Glutamatergic neuron (in vitro differentiated cells): ENCODE data around the gene EPB41L5. TPM values are rescaled to one million over a fixed set of nuclear protein-coding genes. Genes with fewer than 3 reads are reported as not detected.

Source experiments
- DNase-seq: peaks from one replicate; pipeline ENCODE4 v3.0.0; 2022
- H3K27ac Mint-ChIP-seq: one replicate; pipeline ENCODE4 v1.8.0; 2020; ENCODE audit warnings: mild to moderate bottlenecking, mixed read lengths, inconsistent platforms; ENCODE audit not compliant: unreplicated experiment
- H3K27me3 Mint-ChIP-seq: one replicate; pipeline ENCODE4 v1.8.0; 2020; ENCODE audit warnings: mild to moderate bottlenecking, moderate library complexity, mixed read lengths, inconsistent platforms; ENCODE audit not compliant: unreplicated experiment
- H3K36me3 Mint-ChIP-seq: one replicate; pipeline ENCODE4 v1.8.0; 2020; ENCODE audit warnings: mild to moderate bottlenecking, mixed read lengths, inconsistent platforms; ENCODE audit not compliant: unreplicated experiment
- H3K4me1 Mint-ChIP-seq: one replicate; pipeline ENCODE4 v1.8.0; 2020; ENCODE audit warnings: mild to moderate bottlenecking, low read depth, mixed read lengths, inconsistent platforms; ENCODE audit not compliant: unreplicated experiment
- H3K4me3 Mint-ChIP-seq: one replicate; pipeline ENCODE4 v1.8.0; 2020; ENCODE audit warnings: mild to moderate bottlenecking, mixed read lengths, inconsistent platforms; ENCODE audit not compliant: unreplicated experiment
- H3K9me3 Mint-ChIP-seq: one replicate; pipeline ENCODE4 v1.8.0; 2020; ENCODE audit warnings: mild to moderate bottlenecking, moderate library complexity, mixed read lengths, inconsistent platforms; ENCODE audit not compliant: unreplicated experiment
- CTCF ChIP-seq: fragments of 200-600 bp; sonication (generic); IDR thresholded peaks from one replicate; pipeline ENCODE4 v1.5.0; 2021; ENCODE audit not compliant: partially characterized antibody, unreplicated experiment
- total RNA-seq: library from RNA; stranded (reverse); fragmentation: NEBNext Ultra II Directional; extraction: Animal tissue kit (Norgen Biotek cat#: 25700); gene quantifications from one replicate; pipeline ENCODE4 v1.2.1, GENCODE V29; 2021; ENCODE audit not compliant: unreplicated experiment

The EPB41L5 gene
- total RNA-seq, 1 donor from 2014 or later = 71.7 TPM

GRCh38 chr2:120223034-120223912, 210.4 kb downstream of the EPB41L5 start, which contains the start of gene TMEM185B:
Gene TMEM185B (minus strand): TSS chr2:120223400. CDS start chr2:120222976, 424 bp downstream.
- DNase-seq = peak; percentile 94
- Mint-ChIP-seq H3K36me3 (peaks cover 16% of the 10 kb centered on the region), H3K4me3 (peak within 1 kb of the TSS; percentile 86), H3K27me3 (peaks cover 2% of the 10 kb centered on the region), H3K27ac (peak within 1 kb of the TSS; percentile 55), H3K4me1 (peaks cover 15% of the 10 kb centered on the region), H3K9me3 (peaks cover 11% of the 10 kb centered on the region)
- peak; percentile 28 for TF ChIP-seq CTCF

DNA sequence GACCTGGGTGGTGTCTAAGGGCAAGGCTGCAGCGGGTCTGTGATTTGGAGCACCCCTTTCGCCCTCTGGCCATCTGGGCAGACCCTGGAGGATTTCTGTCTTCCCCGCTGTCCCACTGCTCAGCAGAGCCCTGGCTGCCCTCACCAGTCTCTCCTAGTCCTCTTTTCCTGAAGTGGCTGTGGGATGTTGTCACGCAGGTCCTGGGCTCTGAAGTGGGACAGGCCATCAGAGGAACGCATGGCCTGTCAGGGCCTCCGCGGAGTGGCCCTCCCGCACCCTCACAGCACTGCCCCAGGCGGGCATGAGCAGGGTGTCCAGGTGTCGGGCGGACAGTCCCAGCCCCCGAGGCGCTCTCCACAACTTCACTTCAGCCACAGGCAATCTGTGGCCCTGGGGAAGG, 211.4 kb downstream of the EPB41L5 start:
- H3K4me1 Mint-ChIP-seq = peaks cover 17% of the 10 kb centered on the region
- no peak for TF ChIP-seq CTCF
- peaks cover 13% of the 10 kb centered on the region for H3K9me3 Mint-ChIP-seq
- H3K27ac Mint-ChIP-seq = no peak overlapping the region
- DNase-seq = no peak
- H3K27me3 Mint-ChIP-seq = peaks cover 2% of the 10 kb centered on the region
- peaks cover 8% of the 10 kb centered on the region for H3K36me3 Mint-ChIP-seq
- peak overlapping the region; percentile 85 for H3K4me3 Mint-ChIP-seq

DNA sequence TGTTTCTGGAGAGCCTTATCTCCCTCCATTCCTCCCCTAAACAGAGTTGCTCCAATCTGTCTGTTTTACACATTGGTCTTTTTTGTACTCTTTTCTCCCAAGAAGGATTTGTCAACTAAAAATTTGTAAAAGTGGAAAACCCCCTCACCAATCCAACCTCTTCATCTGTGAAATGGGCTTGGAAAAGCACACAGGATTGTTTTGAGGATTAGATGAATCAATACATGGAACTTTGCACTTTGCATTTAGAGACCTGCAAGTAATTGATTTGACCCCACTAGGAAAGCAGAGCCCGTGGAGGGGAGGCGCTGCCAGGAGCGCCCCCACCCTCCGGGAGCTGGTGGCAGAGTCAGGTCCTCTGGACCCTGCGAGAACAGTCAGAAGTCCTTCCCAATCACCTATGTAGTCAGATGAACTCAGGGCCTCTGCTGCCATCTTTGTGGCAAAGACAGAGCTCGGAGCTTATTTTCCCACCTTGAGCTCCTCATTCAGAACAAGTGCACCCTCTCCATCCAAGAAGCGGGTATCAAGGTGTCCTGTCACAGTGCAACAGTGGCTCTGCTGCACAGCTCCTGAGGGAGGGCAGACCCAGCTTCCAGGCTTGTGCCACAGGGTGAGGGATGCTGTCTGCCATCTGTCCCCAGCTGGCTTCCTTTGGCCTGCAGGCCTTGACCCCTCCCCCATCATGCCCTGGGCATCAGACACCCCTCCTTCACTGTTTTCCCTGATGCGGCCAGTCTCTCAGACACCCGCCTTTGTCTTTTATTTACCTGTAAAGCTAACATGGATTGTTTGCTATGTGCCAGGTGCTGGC, 212.1 kb downstream of the EPB41L5 start:
- peaks cover 18% of the 10 kb centered on the region for H3K4me1 Mint-ChIP-seq
- H3K27me3 Mint-ChIP-seq = peaks cover 4% of the 10 kb centered on the region
- H3K9me3 Mint-ChIP-seq = peaks cover 13% of the 10 kb centered on the region
- no peak overlapping the region for H3K27ac Mint-ChIP-seq
- H3K4me3 Mint-ChIP-seq = peak overlapping the region; percentile 38
- TF ChIP-seq CTCF = no peak
- peaks cover 8% of the 10 kb centered on the region for H3K36me3 Mint-ChIP-seq
- DNase-seq = no peak

GRCh38 chr2:120225549-120226065, 212.7 kb downstream of the EPB41L5 start:
- no peak for TF ChIP-seq CTCF
- peaks cover 18% of the 10 kb centered on the region for H3K4me1 Mint-ChIP-seq
- H3K27ac Mint-ChIP-seq = no peak overlapping the region
- no peak for DNase-seq
- H3K9me3 Mint-ChIP-seq = peaks cover 13% of the 10 kb centered on the region
- no peak overlapping the region for H3K4me3 Mint-ChIP-seq
- H3K27me3 Mint-ChIP-seq = peaks cover 4% of the 10 kb centered on the region
- H3K36me3 Mint-ChIP-seq = peaks cover 8% of the 10 kb centered on the region
